RKO (cell line): Measurements from ENCODE around the gene KIF26A.

Experiments used
- DNase-seq: peaks from one replicate; pipeline ENCODE4 v3.0.0-alpha.2; 2016; ENCODE audit warnings: low spot score

The KIF26A gene

GRCh38 chr14:104157016-104157928 lies 18.9 kb downstream of the KIF26A start:
- DNase-seq: no peak

DNA sequence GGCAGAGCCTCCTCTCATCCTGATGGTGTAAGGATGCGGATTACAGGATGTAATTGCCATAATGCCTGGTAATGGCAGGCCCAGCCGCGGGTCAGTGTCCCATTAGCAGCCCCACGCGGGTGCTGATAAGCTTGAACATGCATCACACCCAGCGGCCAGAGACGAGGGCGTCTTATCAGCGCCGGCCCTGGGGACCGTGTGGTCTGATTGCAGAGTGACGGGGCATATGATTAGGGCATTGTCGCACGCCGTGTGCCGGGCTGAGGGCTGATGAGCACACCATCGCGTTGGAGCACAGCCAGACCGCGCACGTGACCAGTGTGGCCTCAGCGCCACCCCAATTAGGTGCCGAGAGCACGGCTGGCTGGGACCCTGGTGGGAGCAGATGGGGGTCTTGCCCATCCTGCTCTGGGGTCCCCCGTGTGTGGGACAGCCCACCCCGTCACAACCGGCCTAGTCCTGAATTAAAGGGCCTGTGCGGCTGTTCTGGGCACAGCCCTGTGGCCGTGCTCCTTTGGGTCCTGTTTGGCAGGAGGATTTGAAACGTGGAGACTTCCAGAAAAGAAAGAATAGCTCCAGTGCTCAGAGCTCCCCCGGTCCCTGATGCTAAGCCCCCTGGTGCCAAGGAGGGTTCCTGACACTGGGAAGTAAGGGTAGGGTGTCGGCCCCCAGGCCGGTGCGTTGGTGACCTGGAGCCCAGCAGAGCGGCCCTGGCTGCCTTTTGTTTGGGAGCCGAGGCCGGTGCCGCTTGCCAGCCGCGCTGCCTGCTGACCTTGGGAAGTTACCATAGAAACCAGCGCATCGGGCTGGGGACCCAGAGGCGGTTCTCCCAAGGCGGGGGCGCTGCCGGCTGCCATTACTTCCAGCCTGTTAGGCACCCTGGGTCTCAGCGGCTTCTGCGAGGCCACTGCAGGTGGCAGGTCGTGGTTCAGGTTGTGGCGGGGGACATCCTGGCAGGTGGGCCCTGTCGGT lies 20.7 kb downstream of the KIF26A start:
- DNase-seq: no peak

DNA sequence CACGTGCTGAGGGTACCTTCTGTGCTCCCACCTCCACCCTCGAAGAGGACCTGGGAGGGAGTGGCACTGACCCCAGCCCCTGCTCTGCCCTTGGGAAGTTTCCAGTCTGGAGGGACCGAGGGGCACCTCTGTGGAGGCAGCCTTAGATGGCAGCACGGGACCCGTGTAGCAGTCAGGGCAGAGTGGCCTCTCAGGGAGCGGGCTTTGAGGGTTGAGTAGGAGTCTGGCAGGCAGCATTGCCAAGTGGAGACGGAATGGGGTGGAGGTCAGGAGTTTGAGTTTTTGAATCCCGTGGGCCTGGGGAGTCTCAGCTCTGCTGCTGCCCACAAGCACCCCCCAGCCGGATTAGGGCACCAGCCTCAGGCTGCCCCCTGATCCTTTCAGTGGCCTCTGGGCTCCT lies 21.6 kb downstream of the KIF26A start:
- DNase-seq: no peak

DNA sequence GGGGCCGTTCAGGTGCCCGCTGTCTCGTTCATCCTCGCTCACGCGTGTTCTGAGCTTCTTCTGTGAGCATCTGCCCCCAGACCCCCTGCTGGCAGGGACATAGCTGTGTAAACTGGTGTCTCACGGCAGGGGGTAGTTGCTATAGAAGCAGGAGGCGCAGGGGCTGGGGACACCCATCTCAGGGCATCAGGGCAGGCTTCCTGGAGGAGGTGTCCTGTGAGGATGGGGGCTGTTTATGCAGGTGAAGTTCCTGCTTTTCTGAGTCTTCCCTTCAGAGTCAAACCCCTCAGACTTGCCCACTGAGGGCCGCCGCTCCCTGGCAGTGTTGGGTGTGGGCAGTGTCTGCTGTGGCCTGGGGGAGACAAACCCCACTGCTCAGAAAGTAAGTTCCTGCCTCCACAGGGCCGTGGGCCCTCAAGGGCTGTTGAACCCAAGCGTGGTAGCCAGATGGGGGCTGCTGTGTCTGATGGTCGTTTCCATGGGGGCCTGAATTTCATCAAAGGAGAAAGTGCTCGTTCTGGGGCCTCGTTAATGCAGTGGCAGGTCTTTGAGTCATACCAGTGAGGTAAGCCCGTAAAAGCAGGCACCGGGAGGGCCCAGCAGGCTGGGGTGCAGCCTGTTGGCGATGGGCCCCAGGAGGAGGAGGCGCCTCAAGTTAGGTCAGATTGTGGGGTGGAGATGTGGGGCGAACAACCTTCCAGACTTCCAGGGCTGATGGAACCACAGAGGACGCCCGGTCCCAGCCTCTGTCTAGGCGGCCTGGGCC lies 23.4 kb downstream of the KIF26A start:
- DNase-seq: no peak

DNA sequence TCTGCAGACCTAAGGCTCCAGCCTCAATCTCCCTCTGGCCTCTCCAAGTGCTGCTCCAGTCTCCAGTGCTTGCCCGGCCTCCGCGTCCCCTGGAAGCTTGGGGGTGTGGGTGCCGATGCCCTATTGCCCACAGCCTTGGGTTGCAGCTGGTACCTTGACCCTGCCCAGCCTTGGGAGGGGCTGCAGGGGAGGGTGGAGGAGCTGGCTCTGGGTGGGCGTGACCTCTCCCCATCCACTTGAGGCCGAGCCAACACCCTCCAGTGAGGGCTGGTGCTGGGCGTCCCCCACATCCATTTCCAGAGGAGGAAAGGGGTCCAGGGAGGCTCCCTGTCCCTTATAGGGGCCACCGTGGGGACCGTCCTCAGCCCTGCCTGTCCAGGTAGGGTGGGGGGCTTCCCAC lies 24.1 kb downstream of the KIF26A start:
- no peak for DNase-seq

DNA sequence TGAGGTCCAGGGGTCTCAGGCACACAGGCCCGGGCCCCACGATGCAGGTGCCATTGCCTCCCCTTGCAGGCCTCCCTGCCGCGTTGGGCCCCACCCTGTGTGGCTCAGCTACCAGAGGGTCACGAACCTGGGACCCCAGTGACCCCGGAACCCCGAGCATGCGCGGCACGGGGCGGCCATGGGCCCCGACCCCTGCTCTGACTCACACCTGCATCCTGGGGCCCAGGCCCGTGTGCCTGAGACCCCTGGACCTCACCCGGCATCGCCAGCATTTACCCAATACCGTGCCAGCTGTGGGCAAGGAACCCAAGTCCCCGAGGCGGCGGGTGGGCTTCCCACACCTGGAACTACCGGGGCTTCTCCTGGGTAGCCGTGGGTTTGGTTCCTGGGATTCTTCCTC lies 25.2 kb downstream of the KIF26A start:
- no peak for DNase-seq

GRCh38 chr14:104164041-104164440 lies 25.7 kb downstream of the KIF26A start:
- no peak for DNase-seq

- DNase-seq: no peak
Observed at GRCh38 chr14:104164512-104164911, 26.1 kb downstream of the KIF26A start.

GRCh38 chr14:104166698-104167097 lies 28.3 kb downstream of the KIF26A start:
- DNase-seq: no peak

GRCh38 chr14:104168603-104169002 lies 30.2 kb downstream of the KIF26A start:
- DNase-seq: no peak

- DNase-seq: no peak
Observed at GRCh38 chr14:104169005-104169698, 30.8 kb downstream of the KIF26A start.

- DNase-seq: no peak
Observed at GRCh38 chr14:104169699-104170479, 31.5 kb downstream of the KIF26A start.

DNA sequence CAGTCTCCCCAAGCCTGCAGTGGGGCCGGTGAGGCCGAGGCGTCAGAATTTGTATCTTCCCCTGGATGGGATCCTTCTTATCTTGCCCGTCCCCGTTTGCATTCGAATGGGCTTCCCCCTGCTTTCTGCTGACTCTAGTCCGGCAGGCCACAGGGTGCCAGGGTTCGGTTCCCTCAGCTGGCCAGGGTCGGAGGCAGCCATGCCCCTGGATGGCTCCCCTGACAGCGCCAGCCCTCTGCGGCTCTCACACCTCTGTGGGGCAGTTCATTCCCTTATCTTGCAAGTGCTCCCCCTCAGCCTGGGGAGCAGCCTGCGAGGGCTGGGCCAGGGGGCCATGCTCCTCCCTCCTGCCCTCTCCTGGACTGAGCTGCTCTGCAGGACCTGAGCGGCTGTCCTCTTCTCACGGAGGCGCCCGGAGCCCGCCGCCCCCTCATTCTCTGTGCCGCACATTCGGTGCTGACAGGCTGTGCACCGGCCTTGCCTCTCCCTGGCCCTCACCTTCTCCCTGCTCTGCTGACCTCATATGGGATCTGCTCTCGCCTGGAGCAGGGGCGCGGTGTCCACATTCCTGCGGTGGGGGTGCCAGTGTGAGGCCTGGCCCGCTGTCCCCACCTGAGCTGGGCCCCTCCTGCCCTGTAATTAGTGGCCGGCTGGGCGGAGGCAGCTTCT lies 32.8 kb downstream of the KIF26A start:
- no peak for DNase-seq

DNA sequence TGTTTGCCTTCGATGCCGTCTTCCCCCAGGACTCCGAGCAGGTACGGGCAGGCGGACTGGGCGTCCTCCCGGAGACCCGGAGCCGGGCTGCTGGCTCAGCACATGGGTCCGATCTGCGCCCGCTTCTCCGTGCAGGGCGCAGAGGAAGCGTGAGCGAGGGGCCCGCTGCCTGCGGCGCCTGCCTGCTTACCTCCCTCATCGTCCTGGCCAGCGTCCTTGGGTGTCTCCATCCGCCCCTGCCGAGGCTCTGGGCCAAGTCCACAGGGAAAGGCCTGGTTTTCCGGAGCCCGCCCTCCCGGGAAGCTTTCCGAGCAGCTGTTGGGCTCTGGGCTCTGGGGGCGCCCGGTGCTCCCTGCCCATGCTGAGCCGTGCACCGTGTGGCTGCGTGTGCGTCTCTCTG lies 33.5 kb downstream of the KIF26A start:
- no peak for DNase-seq

DNA sequence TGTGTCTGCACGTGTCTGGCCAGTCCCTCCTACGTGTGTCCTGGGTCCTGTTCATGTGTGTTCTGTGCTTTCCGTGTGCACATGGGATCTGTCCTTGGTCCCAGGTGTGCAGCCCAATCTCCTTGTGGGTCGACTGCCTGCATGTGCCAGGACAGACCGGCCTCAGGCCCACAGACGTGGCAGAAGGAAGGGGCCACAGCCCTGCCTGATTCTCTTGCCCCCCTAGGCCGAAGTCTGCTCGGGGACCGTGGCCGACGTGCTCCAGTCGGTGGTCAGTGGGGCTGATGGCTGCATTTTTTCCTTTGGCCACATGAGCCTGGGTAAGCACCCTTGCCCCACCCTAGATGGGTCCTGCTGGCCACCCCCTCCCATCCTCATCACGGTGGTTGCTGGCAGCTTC lies 34.0 kb downstream of the KIF26A start:
- DNase-seq: no peak

DNA sequence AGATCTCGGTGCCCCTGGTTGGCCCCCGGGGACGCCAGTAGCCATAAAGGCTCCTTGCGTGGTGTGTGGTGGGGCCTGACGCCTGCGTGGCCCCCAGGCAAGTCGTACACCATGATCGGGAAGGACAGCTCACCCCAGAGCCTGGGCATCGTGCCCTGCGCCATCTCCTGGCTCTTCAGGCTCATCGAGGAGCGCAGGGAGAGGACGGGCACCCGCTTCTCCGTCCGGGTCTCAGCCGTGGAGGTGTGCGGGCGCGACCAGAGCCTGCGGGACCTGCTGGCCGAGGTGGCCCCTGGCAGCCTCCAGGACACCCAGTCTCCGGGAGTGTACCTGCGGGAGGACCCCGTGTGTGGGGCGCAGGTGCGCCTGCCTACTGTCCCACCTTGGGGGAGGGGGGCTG lies 34.5 kb downstream of the KIF26A start:
- DNase-seq: no peak

GRCh38 chr14:104174051-104174450 lies 35.7 kb downstream of the KIF26A start:
- DNase-seq: no peak

GRCh38 chr14:104175041-104175440 lies 36.7 kb downstream of the KIF26A start:
- no peak for DNase-seq

GRCh38 chr14:104175811-104176210 lies 37.4 kb downstream of the KIF26A start:
- DNase-seq: no peak

GRCh38 chr14:104176611-104177010 lies 38.2 kb downstream of the KIF26A start:
- DNase-seq: no peak
